GM21423 (cell line): ENCODE measurements around the gene RWDD3.

Experiments
- ATAC-seq: cut with Tn5 transposase; IDR thresholded peaks from one replicate; pipeline ENCODE4 v1.9.1; 2021; ENCODE audit warnings: mild to moderate bottlenecking, moderate library complexity; ENCODE audit not compliant: unreplicated experiment

RWDD3 gene

DNA sequence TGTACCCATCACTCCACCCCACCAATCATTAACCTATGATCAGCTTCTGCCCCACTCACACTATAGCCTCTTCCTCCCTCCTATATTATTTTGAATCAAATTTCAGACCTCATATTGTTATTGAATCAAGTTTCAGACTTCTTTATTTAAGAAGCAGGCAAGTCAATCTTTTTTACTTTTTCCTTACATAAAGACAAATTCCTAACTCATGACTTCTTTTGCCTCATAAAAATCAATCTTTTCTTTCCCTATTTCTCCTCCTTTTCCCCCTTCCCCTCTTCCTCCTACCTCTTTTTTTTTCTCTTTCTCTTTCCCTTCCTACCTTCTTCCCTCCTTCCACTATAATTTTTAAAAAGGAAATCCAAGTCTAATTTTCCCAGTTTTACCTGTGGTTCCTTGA, 4.3 kb upstream of the RWDD3 start:
- no peak for ATAC-seq

DNA sequence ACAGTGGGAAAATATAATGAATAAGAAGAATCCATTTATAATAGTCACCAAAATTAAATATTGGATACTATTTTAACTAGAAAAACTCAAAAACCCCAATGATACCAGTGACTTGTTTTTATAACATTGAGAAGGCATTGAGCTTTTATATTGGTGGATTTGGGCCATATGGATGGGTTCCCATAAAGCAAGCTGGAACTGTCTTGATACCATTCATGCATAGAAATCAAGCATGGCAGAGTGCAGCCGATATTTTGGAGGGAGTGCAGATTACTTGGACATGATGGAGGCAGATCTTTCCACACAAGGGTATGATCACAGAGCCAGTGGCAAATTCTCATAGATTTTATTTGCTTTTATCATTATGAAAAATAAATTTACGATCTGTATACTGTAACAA, 3.8 kb upstream of the RWDD3 start:
- no peak for ATAC-seq

DNA sequence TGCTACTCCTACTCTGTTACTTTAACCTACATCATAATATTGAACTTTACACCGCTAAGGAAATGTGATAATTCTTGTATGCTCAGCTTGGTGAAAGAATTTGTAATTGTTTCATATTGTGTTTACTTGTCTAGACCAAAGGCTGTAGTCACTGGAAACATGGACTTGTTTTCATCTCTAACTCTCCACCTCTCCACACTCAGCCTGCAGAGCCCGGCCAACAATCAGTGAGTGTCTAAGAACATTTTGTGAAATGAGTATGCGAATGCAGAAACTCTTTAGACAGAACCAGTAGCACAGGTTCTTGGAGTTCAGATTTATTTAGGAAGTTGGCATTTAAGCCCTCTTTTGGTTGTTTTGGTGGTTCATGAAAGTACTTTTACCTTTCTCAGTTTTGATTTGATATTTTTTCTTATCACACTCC, 3.2 kb upstream of the RWDD3 start:
- no peak for ATAC-seq

GRCh38 chr1:95232646-95233318, 1.2 kb upstream of the RWDD3 start:
- no peak for ATAC-seq

DNA sequence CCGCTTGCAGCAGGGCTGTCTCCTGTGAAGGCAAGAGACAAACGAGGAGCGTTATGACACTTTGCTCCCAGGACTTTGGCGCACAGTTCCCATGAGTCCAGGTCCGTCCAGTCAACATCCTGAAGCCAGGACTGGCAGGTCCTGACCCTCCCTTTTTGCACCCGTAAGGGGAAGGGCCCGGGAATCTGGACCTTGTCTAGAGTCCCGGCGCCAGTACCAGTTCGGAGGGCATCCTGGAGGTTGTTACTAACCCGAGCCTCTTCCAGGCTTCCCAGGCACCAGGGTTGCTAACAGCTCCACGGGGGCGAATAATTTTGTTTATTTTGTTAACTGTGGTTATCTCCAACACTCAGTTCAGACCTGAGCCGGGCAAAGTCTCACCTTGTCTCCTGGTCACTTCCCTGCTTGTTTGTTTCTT, 682 bp upstream of the RWDD3 start:
- ATAC-seq, result no peak

GRCh38 chr1:95236784-95237575, 3.0 kb downstream of the RWDD3 start:
- no peak for ATAC-seq

- ATAC-seq, result no peak
Observed at GRCh38 chr1:95237981-95238703, 4.1 kb downstream of the RWDD3 start.

- no peak for ATAC-seq
Observed at GRCh38 chr1:95245029-95245428, 11.0 kb downstream of the RWDD3 start.

- ATAC-seq, result no peak
Observed at GRCh38 chr1:95246511-95246910, 12.5 kb downstream of the RWDD3 start.

GRCh38 chr1:95247607-95248006, 13.6 kb downstream of the RWDD3 start:
- ATAC-seq, result no peak

- no peak for ATAC-seq
Observed at GRCh38 chr1:95249916-95250315, 15.9 kb downstream of the RWDD3 start.

DNA sequence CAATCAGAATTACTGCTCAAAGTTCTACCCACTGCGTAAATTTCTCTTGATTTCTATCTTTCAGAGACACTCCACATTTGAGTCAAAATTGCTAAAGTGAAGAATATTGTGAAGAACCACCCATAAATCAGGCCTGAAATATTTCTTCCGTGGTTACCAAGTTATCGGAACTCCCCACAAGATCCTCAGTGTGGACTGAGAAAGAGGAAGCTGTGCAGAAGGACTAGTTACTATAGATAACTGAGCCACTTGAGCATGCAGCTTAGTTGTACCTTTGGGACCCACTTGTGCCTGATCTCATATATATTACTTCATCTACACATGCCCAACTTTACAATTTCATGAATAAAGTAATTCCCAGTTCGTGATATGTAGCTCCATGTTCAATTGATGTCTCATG, 18.4 kb downstream of the RWDD3 start:
- ATAC-seq, result no peak

GRCh38 chr1:95254959-95255358, 20.9 kb downstream of the RWDD3 start:
- no peak for ATAC-seq

GRCh38 chr1:95255826-95256225, 21.8 kb downstream of the RWDD3 start:
- ATAC-seq, result no peak

- no peak for ATAC-seq
Observed at GRCh38 chr1:95257758-95258157, 23.7 kb downstream of the RWDD3 start.

- no peak for ATAC-seq
Observed at GRCh38 chr1:95259245-95259644, 25.2 kb downstream of the RWDD3 start.

DNA sequence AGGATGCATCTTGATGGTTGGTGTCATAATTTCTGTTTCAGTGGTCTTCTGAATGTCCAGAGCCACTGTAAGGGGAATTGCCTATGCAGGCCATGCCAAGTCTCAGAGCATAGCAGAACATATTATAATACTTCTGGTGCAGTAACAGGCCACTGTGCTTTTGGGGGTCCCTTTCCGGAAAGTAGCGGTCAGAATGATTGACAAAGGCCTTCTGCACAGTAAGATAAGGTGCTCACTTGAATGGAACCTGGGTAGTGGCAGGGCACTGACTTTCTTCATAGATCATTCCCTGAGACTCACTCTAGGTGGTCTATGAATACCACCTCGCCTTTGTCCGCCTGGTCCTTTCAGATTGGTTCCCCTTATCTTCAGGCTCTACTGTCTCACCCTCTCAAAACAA, 28.9 kb downstream of the RWDD3 start:
- no peak for ATAC-seq

- ATAC-seq, result no peak
Observed at GRCh38 chr1:95263450-95263849, 29.4 kb downstream of the RWDD3 start.

GRCh38 chr1:95265106-95265505, 31.1 kb downstream of the RWDD3 start:
- no peak for ATAC-seq

DNA sequence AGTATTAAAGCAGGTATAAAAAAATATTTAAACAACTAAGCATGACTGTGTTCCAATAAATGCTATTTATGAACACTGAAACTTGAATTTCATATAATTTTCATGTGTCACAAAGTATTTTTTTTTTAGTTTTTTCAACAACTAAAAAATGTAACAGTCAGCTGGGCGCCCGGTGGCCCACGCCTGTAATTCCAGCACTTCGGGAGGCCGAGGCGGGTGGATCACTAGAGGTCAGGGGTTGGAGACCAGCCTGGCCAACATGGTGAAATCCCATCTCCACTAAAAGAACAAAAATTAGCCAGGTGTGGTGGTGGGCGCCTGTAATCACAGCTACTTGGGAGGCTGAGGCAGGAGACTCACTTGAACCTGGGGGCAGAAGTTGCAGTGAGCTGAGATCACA, 42.4 kb downstream of the RWDD3 start:
- no peak for ATAC-seq

- peak; percentile 81 for ATAC-seq
Observed at GRCh38 chr1:95278173-95279006, 44.4 kb downstream of the RWDD3 start.
